Neural crest cell (in vitro differentiated cells): ENCODE results near the gene CEP57L1. TPM values are rescaled to one million over a fixed set of nuclear protein-coding genes. Genes with fewer than 3 reads are reported as not detected.

Source experiments
- DNase-seq: peaks from one replicate; pipeline ENCODE4 v3.0.0; 2021; ENCODE audit warnings: low read depth, mixed read lengths, low spot score
- H3K27ac Mint-ChIP-seq: one replicate; pipeline ENCODE4 v1.8.0; 2021; ENCODE audit warnings: mild to moderate bottlenecking, mixed read lengths; ENCODE audit not compliant: unreplicated experiment
- H3K27me3 Mint-ChIP-seq: 2 replicates; pipeline ENCODE4 v1.8.0; 2021; ENCODE audit warnings: low read depth, mild to moderate bottlenecking, mixed read lengths
- H3K36me3 Mint-ChIP-seq: 2 replicates; pipeline ENCODE4 v1.8.0; 2021; ENCODE audit warnings: low read depth, mild to moderate bottlenecking, mixed read lengths
- H3K4me1 Mint-ChIP-seq: 2 replicates; pipeline ENCODE4 v1.8.0; 2021; ENCODE audit warnings: mixed read lengths
- H3K4me3 Mint-ChIP-seq: one replicate; pipeline ENCODE4 v1.8.0; 2021; ENCODE audit warnings: mild to moderate bottlenecking, mixed read lengths
- H3K9me3 Mint-ChIP-seq: 2 replicates; pipeline ENCODE4 v1.8.0; 2021; ENCODE audit warnings: mixed read lengths
- CTCF ChIP-seq: fragments of 200-600 bp; sonication (generic); conservative IDR thresholded peaks from 2 replicates; pipeline ENCODE4 v1.5.0; 2021; ENCODE audit warnings: antibody characterized with exemption, mild to moderate bottlenecking
- total RNA-seq: library from RNA; stranded (reverse); gene quantifications from 2 replicates; pipeline ENCODE4 v1.2.1, GENCODE V29; 2021

The CEP57L1 gene
- total RNA-seq, 1 donor from 2014 or later = 19.8 TPM

- Mint-ChIP-seq H3K4me3 (no peak overlapping the region), H3K36me3 (no peaks in the 10 kb centered on the region), H3K27ac (no peak overlapping the region), H3K27me3 (no peaks in the 10 kb centered on the region), H3K9me3 (no peaks in the 10 kb centered on the region), H3K4me1 (peaks cover 10% of the 10 kb centered on the region)
- no peak for TF ChIP-seq CTCF
- no peak for DNase-seq
Measured at GRCh38 chr6:109062767-109063352, 32.4 kb upstream of the CEP57L1 start.

GRCh38 chr6:109069746-109070145, 25.6 kb upstream of the CEP57L1 start:
- Mint-ChIP-seq H3K27me3 (no peaks in the 10 kb centered on the region), H3K27ac (no peak overlapping the region), H3K9me3 (no peaks in the 10 kb centered on the region), H3K4me3 (no peak overlapping the region), H3K4me1 (peaks cover 5% of the 10 kb centered on the region), H3K36me3 (no peaks in the 10 kb centered on the region)
- no peak for TF ChIP-seq CTCF
- DNase-seq = no peak

GRCh38 chr6:109071125-109071917, 24.0 kb upstream of the CEP57L1 start:
- Mint-ChIP-seq H3K27ac (no peak overlapping the region), H3K27me3 (no peaks in the 10 kb centered on the region), H3K36me3 (no peaks in the 10 kb centered on the region), H3K4me3 (no peak overlapping the region), H3K4me1 (peaks cover 5% of the 10 kb centered on the region), H3K9me3 (no peaks in the 10 kb centered on the region)
- no peak for TF ChIP-seq CTCF
- no peak for DNase-seq

GRCh38 chr6:109073344-109074132, 21.8 kb upstream of the CEP57L1 start:
- Mint-ChIP-seq H3K36me3 (no peaks in the 10 kb centered on the region), H3K4me1 (peaks cover 5% of the 10 kb centered on the region), H3K27me3 (no peaks in the 10 kb centered on the region), H3K4me3 (no peak overlapping the region), H3K9me3 (no peaks in the 10 kb centered on the region), H3K27ac (no peak overlapping the region)
- DNase-seq = peak; percentile 51
- TF ChIP-seq CTCF = peak; percentile 88

- DNase-seq = no peak
- peaks cover 5% of the 10 kb centered on the region for H3K4me1 Mint-ChIP-seq
- no peak for TF ChIP-seq CTCF
- H3K4me3 Mint-ChIP-seq = no peak overlapping the region
- H3K27me3 Mint-ChIP-seq = no peaks in the 10 kb centered on the region
- H3K9me3 Mint-ChIP-seq = no peaks in the 10 kb centered on the region
- H3K36me3 Mint-ChIP-seq = no peaks in the 10 kb centered on the region
- H3K27ac Mint-ChIP-seq = no peak overlapping the region
Measured at GRCh38 chr6:109074133-109074415, 21.2 kb upstream of the CEP57L1 start.
